GM21786 (cell line): ENCODE measurements around the gene DND1.
"Not testable (repeated sequence)": the region's sequence is repeated elsewhere in the genome, so short reads cannot be mapped to it uniquely, and the experiment has no call there.

Source experiments
- ATAC-seq: cut with Tn5 transposase; IDR thresholded peaks from one replicate; pipeline ENCODE4 v1.9.1; 2021; ENCODE audit not compliant: unreplicated experiment

Gene DND1

DNA sequence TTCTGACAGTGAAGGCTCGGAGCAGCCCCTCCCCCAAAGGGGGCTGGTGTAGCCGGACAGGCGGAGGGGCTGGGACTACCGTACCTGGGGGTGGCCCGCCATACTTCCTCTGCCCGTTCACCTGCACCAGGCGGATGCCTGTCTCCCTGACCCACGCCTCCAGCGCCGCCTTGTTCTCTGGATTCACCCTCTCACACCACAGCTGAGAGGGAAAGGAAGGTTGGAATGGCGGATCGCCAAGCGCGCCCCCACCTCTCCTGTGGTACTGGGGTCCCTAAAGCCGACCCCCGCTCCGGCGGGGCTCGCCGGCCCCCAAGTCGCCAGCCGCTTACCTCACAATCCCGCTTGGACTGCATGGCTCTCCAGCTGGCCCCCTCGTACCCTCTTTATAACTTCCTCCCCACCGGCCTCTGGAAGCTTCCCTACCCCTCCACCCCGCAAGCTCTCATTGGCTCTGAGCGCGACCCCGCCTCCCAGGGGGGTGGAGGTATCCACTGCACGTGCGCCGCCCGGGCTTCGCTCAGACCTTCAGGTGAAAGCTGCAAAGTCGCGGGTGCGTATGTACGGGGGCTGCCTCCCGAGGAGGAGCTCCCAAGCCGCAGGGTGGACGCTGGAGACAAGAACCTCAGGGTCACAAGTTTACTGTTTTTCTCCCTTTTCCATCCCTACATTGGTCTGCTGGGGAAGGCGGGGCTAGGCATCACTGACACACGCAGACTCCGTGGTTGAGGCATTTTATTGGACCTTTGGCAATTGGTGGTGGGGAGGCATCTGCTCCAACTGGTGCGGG is at the start of gene DND1:
Gene DND1 (minus strand): TSS at position 390 of the 790 bp plus-strand sequence. CDS start 34 bp downstream, at position 356.
- no peak for ATAC-seq

DNA sequence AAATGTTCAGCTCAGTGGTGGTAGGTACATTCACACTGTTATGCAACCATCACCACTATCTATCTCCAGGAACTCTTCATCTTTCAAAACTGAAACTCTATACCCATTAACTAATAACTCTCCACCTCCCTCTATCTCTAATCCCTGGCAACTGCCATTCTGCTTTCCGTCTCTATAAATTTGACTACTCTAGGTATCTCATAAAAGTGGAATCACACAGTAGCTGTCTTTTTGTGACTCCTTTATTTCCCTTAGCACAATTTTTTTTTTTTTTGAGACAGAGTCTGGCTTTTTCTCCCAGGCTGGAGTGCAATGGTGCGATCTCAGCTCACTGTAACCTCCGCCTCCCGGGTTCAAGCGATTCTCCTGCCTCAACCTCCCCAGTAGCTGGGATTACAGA is 48.0 kb upstream of the DND1 start:
- not testable (repeated sequence) for ATAC-seq

DNA sequence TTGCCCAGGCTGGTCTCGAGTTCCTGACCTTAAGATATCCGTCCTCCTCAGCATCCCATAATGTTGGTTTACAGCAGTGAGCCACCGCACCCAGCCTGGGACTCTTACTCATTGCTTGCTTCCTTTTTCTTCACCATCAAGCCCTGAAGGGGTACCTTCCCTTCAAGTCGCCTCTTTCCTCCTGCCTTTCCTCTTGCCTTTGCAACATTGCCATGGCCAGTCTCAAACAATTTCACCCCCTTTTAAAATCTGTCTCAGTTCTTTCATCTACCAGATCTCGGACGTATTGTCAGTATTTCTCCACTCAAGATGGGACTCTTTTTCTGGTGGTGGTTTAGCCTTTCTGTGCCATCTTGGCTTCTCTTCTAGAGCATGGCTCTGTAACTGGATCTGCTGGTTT is 47.4 kb upstream of the DND1 start:
- ATAC-seq = not testable (repeated sequence)

DNA sequence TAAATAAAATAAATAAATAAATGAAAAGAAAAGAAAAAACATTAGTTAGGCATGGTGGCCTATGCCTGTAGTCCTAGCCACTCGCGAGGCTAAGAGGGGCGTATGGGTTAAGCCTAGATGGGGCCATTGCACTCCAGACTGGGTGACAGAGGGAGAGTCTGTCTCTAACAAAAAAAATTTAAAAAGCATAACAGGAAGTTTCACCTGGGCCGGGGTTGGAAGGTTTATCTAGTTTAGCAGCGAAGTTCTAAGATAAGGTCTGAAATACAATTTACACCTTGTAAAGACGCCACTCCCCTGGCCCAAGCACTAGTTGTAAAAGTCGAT is 44.9 kb upstream of the DND1 start:
- no peak for ATAC-seq

DNA sequence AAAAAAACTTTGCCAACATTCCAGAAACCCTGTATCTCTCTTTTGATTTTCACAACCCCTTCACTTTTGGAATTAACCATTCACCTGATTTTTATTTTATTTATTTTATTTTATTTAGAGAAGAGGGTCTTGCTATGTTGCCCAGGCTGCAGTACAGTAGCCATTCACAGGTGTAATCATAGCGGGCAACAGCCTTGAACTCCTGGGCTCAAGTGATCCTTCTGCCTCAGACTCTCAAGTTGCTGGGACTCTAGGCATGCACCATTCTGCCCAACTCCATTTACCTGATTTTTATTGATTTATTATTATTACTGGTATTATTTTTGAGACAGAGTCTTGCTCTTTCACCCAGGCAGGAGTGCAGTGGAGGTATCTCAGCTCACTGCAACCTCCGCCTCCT is 42.9 kb upstream of the DND1 start:
- not testable (repeated sequence) for ATAC-seq

DNA sequence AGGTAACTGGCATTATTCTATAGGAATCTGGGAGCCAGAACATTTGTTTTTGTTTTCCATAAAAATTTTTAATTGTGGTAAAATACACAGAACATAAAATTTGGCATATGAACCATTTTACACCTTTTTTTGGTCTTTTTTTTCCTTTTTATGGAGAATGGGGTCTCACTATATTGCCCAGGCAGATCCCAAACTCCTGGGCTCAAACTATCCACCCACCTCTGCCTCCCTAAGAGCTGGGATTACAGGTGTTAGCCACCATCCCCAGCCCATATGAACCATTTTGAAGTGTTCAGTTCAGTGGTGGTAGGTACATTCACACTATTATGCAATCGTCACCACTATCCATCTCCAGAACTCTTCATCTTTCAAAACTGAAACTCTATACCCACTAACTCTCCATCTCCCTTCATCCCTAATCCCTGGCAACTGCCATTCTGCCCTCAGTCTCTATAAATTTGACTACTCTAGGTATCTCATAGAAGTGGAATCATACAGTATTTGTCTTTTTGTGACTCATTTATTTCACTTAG is 40.3 kb upstream of the DND1 start:
- no peak for ATAC-seq

DNA sequence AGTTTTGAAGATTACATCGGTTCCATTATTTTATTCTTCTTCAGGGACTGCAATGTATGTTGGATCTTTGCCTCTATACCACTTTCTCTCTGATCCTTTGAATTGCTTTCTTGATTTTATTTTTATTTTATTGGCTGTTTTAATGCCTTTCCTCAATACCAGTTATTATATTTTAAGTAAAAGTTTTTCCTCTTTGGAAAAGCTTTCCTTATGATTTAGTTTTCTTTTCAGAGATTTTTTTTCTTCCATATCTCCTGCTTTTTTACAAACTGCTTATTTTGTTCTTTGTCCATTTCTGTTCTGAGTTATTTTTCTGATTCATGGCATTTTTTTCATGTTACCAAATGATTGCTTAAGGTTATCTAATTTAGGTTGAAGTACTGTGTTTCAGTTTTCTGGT is 38.4 kb upstream of the DND1 start:
- no peak for ATAC-seq

DNA sequence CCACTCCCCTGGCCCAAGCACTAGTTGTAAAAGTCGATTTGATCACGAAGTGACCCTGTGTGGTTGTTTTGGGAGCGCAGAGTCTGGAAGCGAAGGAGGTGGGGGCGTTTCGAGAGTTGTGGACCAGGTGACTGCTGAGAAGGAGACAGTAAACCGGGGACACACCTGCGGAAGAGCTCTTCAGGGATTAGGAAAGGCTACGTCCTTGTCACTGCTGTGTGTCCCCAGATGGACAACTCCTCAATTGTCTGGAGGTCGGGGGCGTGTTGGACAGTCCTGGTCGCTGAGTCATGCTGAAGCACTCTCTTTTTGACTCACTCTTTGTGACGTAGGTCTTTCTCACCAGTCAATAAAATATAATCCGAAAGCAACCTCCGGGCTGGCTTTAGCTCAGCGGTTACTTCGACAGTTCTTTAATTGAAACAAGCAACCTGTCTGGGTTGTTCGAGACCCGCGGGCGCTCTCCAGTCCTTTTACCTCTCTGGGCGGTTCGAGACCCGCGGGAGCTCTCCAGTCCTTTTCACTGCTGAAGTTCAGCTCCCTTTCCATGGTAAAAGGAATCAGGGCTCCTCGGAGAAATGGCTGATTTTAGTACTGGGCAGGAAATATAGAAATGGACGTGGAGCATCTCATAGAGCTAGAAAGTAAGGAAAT is 37.6 kb upstream of the DND1 start:
- peak; percentile 94 for ATAC-seq

DNA sequence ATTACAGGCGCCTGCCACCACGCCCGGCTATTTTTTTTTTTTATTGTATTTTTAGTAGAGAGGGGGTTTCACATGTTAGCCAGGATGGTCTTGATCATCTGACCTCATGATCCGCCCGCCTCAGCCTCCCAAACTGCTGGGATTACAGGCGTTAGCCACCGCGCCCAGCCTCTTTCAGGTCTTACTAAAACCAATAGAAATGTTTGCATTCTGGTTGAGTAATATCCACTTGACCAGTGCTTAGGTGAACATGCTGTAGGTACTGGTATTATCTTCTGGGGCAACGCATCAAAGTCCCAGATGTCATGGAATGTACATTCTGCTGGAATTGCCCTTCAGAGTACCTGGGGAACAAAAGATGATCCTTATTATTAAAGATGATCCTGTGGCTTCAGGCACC is 35.4 kb upstream of the DND1 start:
- not testable (repeated sequence) for ATAC-seq

DNA sequence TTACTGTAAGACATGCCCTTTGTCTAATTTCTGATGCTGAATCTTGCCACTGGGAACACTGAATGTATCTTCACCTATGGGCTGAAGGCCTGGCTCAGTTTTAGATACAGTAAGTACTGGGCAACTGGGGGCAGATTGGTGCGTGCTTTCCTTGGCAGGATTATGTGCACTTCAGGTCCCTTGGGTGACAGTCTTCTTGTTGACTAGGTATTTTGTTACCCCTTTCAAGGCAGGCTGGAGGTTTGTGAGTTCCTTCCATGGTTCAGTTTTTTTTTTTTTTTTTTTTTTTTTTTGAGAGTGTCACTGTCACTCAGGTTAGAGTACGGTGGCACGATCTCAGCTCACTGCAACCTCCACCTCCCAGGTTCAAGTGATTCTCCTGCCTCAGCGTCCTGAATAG is 34.4 kb upstream of the DND1 start:
- ATAC-seq = no peak

DNA sequence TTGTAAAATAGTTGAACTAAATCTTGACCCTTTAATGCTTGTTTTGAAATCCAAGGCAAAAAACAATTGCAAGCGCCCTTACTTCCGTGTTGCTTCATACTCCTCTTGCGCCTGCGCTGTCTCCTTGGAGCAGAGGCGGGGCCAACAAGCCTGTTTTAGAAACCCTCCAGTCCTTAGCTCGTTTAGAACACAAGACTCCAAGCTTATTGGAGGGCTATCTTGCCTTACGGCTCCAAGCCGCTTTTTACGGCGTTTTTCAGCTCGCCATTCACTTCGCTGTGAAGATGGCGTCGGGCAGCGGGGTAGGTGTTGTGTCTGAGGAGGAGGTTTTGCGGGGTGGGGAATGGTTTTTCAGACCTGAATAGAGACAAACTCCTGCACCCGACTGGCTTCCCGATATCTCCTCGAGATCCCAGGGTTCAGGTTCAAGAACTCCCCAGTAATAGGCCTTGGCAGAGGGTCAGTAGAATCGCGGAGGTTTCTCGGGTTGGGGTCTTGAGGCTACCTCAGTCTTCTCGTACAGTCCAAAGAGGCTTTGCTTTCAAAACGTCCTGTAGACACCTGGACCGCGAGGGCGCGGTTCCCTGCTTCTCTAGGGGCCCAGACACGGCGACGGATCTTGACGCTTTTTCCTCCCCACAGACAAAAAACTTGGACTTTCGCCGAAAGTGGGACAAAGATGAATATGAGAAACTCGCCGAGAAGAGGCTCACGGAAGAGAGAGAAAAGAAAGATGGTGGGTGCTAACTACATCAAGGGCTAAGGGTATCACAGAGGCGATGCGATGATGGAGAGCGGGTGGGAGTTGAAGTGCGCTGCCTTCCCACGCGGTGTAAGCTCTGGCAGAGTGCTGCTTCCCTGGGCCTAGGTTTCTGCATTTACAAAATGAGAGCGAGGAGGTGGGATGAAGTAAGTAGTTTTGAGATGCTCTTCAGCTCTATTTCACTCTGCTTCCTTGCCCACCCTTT is 27.1 kb upstream of the DND1 start, which contains the start of gene ZMAT2:
Gene ZMAT2 (plus strand): TSS at position 271 of the 968 bp plus-strand sequence. CDS start 14 bp downstream, at position 285.
- peak; percentile 99 for ATAC-seq

DNA sequence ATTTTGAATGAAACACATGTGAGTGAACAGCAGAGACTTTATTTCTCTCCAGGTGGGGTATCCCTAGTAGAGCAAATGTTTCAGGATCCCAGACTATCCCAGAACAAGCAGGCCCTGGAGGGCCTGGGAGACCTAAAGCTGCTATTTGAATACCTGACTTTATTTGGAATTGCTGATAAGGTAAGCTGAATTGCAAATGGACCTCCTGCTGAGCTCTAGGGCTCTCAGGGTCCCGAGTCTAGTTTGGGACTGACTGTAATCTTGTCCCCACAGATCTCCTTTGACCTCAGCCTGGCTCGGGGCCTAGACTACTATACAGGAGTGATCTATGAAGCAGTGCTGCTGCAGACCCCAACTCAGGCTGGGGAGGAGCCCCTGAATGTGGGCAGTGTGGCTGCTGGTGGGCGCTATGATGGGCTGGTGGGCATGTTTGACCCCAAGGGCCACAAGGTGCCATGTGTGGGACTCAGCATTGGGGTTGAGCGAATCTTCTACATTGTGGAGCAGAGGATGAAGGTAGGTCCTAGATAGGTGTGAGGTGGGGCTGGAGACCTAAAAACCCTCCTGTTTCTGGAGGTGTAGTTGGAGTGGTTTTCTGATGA is 23.6 kb upstream of the DND1 start:
- no peak for ATAC-seq

DNA sequence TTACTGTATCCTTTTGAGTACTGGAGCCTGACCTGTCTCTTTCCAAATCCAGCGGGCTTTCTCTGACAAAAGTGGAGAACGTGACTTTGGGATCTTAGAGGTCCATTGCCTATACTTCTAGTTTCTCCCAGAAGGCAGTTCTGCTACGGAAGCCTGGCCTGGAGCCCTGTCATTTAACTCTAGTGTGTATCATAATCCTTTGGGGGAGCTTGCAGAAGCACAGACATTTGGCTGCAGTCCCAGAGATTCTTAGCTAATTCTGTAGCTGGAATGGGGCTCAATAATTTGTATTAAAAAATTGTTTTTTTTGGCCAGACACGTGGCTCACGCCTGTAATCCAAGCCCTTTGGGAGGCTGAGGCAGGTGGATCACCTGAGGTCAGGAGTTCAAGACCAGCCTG is 20.9 kb upstream of the DND1 start:
- ATAC-seq = no peak

DNA sequence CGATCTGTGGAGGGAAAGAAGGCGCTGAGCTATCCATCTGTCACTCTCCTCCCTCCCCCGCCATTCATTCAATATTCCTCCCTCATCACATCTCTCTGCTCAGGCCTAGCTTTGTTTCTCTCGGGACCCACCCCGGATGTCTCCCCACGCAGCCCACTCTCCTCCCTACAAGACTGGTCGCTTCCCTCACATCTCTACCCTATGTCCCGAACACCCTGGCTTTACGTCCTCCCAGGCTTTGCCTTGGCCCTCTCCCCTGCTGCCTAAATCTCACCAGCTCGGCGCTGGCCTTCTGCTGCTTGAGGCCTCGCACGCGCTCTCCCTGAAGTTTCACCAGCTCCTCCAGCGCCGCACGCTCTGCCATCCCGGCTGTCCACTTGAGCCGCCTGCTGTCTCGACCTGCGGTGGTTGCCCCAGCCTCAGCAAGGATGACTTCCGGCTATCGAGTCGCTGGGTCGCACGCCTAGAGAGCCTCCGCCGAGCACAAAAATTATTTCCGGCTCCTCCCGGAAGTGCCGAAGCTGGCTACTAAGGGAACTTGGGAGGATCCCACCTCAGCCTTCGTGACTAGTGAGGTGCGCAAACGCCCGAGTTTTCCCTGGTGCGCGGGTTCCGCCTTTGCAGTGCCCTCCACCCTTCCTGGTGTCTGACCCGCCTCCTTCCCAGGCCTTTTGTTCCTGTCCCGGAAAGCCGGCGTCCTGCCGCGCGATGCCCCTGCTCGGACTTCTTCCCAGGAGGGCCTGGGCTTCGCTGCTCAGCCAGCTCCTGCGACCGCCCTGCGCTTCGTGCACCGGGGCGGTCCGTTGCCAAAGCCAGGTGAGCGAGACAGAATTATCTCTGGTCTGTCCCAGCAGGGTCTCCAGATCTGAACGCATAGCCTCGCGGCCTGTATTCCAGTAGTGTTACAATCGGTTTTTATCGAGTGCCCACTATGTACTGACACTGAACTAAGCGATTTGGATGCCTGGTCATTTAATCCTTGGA is 17.9 kb upstream of the DND1 start, which contains the start of the genes HARS1 and HARS2:
Gene HARS1 (minus strand): TSS at position 430 of the 984 bp plus-strand sequence. CDS start 66 bp downstream, at position 364.
Gene HARS2 (plus strand): TSS at position 515 of the 984 bp plus-strand sequence. CDS start 194 bp downstream, at position 709.
- ATAC-seq = peak; percentile 96

DNA sequence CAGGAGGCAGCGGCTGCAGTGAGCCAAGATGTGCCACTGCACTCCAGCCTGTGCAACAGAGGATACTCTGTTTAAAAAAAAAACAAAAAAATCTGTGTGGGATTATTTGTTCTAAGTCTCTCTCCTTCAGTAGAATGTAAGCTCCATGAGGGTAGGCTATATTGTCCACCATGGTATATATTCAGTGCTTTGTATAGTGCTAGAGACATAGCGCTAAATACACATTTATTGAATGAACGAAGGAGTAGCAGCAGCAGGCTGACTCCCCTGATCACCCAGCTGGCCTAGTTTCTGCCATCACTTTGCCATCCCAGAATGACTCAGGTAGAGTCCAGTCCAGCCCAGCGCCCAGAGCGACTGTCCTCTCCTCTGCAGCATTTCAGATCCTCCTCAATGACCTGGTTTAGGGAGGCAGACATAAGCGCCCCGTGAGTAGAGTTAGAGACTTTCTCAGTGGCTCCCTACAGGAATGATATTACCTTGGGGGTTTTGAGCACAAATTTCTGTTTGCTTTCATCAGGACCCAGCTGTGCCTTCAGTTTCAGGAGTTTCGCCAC is 17.1 kb upstream of the DND1 start:
- ATAC-seq = no peak

DNA sequence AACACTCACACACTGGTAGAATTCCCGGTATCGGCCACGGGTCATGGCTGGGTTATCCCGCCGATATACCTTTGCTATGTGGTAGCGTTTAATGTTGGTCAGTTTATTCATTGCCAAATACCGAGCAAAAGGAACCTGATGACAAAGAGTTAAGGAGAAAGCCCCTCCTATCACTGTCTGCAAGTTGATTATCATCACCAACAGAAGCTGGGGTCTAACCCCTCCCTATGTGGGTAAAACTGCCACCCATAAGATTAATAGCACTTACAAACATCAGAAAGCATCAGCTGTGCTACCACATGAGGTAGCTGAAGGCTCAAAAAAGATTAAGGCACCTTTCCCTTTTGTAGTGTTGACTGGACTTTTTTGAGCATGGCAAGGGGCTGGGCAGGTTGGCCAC is 5.6 kb upstream of the DND1 start:
- ATAC-seq = no peak

DNA sequence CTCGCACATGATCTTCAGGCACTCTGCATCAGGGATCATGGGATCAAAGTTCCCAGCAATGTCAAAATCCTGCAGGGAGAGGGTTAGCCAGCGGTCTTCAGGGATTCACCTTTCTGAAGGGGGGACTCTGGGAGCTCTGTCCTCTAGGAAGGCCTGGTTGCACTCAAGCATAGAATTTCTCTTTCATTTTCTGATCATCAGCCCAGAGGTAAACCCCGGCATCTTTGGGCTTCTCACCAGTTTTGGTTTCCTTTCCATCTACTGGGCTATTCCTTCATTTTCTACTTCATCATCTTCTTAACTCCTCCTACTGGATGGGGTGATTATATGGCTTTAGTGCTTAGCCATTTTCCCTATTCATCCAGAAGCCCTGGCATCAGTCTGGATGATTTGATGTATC is 4.6 kb upstream of the DND1 start:
- peak; percentile 68 for ATAC-seq

DNA sequence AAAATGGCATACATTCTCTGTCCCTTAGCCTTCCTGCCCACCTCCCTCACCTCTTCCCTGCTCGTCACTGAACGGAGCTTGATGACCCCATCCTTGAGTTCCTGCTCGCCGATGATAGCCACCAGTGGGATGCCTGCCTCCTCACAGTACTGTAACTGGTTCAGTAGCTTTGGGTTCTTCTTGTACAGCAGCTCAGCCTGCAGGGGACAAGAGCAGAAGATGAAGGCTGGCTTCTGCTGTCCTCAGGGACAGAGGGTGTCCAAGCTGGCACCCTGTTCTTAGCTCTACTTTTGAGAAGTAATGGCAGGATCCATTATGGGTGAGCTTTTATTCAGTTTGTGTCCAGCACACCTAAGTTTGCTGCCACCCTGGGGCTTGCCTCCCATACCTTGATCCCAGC is 1.3 kb upstream of the DND1 start:
- ATAC-seq = no peak

DNA sequence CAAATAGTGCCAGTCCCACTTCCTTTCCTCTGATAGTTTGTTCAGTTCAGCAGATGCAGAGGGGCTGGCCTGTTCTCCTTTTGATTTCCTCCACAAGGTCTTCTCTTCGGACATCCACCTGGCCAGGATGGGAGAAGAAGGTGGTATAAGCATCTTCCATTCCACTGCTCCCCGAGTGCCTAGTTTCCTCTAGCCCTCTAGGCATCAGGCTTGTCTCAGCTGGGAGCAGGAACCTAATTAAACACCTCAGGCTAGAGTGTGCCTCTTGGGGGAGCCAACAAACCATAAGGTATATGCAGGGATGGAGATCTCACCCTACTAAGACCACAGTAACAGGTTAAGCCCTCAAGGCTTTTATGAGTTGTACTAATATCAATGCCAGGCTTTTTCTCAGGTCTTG is 835 bp upstream of the DND1 start:
- no peak for ATAC-seq
